Measurements from ENCODE around the gene JARID2. TPM values are rescaled to one million over a fixed set of nuclear protein-coding genes. Genes with fewer than 3 reads are reported as not detected.

Gene JARID2
- total and polyA plus RNA-seq, 9 of the 15 experiments (the other 6 are each of a cell fraction or from before 2014, with no cell fraction given), result 5.0 to 29.0 (median 15.6) TPM

- TF ChIP-seq, protein P1, sequence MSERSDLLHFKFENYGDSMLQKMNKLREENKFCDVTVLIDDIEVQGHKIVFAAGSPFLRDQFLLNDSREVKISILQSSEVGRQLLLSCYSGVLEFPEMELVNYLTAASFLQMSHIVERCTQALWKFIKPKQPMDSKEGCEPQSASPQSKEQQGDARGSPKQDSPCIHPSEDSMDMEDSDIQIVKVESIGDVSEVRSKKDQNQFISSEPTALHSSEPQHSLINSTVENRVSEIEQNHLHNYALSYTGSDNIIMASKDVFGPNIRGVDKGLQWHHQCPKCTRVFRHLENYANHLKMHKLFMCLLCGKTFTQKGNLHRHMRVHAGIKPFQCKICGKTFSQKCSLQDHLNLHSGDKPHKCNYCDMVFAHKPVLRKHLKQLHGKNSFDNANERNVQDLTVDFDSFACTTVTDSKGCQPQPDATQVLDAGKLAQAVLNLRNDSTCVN (CRISPR knock-in tag; IDR thresholded peaks at IDR 0.05), result 0 out of 2 replicates have a peak, but pooled peaks have one; percentile 49
- TF ChIP-seq SPI1 (IDR thresholded peaks at IDR 0.05; ENCODE audit: borderline replicate concordance, low read depth, low read length) (peak; percentile 6; the same call in 1 of the 2 replicates), ETV6 (IDR thresholded peaks at IDR 0.05; ENCODE audit: borderline replicate concordance in 1 of 2, low read depth in 2 of 2, low read length in 1 of 2) (no peak), ETV6 (CRISPR knock-in tag; IDR thresholded peaks at IDR 0.05; ENCODE audit: borderline replicate concordance) (no peak)
These were observed 317.1 kb downstream of the JARID2 start for GRCh38 chr6:15562977-15563376.

More at GRCh38 chr6:15562977-15563376, 317.1 kb downstream of the JARID2 start:
- intact Hi-C loops (cut with micrococcal nuclease) (no loop called here), in situ Hi-C loops (cut with MboI) (no loop called here)
- Histone ChIP-seq H3K4me3 (no peak overlapping the region), H3K4me2 (ENCODE audit: insufficient read depth, low read length) (no peak overlapping the region), H3K36me3 (ENCODE audit: control insufficient read depth, insufficient read depth, low read length) (peaks cover 8% of the 10 kb centered on the region; the same call in 1 of the 3 replicates), H3K27ac (ENCODE audit: extremely low read depth, low read depth, low read length) (no peak overlapping the region), H4K20me1 (replicated peaks; ENCODE audit: control insufficient read depth, insufficient read depth, low read length) (no peaks in the 10 kb centered on the region), H2AFZ (ENCODE audit: low read depth, low read length) (no peak overlapping the region), H3K9me3 (replicated peaks; ENCODE audit: control insufficient read depth, insufficient read depth, low read depth, low read length) (no peaks in the 10 kb centered on the region), H3K79me2 (ENCODE audit: control insufficient read depth, insufficient read depth, low read length) (peaks cover 11% of the 10 kb centered on the region), H3K9ac (ENCODE audit: insufficient read depth in 1 of 2, low read depth in 2 of 2, low read length in 2 of 2) (0 out of 4 replicates have a peak overlapping the region, but pooled peaks of 1 of the 2 experiments have one; percentile 15), H3K27me3 (ENCODE audit: control insufficient read depth in 2 of 2, insufficient read depth in 2 of 2, low read length in 2 of 2) (no peaks in the 10 kb centered on the region), H3K4me1 (replicated peaks in 1 of 2; ENCODE audit: control insufficient read depth in 2 of 2, insufficient read depth in 2 of 2, low read length in 2 of 2) (peaks cover 0 to 3% of the 10 kb centered on the region in 2 experiments; a peak in 2 of 5 replicates), H3K9me1 (ENCODE audit: control insufficient read depth, insufficient read depth, low read length) (no peaks in the 10 kb centered on the region)
- ATAC-seq (no peak), FAIRE-seq (no peak), DNase-seq (ENCODE audit: extremely low read depth in 1 of 4, low spot score in 3 of 4) (no peak)
- ChIA-PET CTCF (ENCODE audit: low intra/inter-chr PET ratio) (no interaction called here), POLR2A (interaction anchor here (1.8 kb wide), 1 partner anchor 9 kb away, joined by 6 read pairs; no protein-coding TSS in a partner anchor)
- 30% methylated on average over 1 of the region's 1 CpG for WGBS (ENCODE audit: insufficient coverage, low coverage, missing lambda C conversion rate)
- no TSS peak for BruUV-seq (replicated peaks)

All from K562 (cell line).